Measurements from ENCODE around the gene FAM200C.

GRCh38 chr5:160437271-160437670 is 37.4 kb upstream of the FAM200C start:
- TF ChIP-seq POLR2AphosphoS5 (IDR thresholded peaks at IDR 0.05; ENCODE audit: low read depth, low read length), result no peak
- TF ChIP-seq TAF1 (IDR thresholded peaks at IDR 0.05; ENCODE audit: borderline replicate concordance, insufficient read depth, low read length), result no peak

Measured in PFSK-1 (cell line).